ENCODE results near the gene PTGER4.
"Not testable (repeated sequence)": the region's sequence is repeated elsewhere in the genome, so short reads cannot be mapped to it uniquely, and the experiment has no call there.

PTGER4 gene

GRCh38 chr5:40694433-40694832 lies 14.7 kb downstream of the PTGER4 start:
- no peak for DNase-seq

DNA sequence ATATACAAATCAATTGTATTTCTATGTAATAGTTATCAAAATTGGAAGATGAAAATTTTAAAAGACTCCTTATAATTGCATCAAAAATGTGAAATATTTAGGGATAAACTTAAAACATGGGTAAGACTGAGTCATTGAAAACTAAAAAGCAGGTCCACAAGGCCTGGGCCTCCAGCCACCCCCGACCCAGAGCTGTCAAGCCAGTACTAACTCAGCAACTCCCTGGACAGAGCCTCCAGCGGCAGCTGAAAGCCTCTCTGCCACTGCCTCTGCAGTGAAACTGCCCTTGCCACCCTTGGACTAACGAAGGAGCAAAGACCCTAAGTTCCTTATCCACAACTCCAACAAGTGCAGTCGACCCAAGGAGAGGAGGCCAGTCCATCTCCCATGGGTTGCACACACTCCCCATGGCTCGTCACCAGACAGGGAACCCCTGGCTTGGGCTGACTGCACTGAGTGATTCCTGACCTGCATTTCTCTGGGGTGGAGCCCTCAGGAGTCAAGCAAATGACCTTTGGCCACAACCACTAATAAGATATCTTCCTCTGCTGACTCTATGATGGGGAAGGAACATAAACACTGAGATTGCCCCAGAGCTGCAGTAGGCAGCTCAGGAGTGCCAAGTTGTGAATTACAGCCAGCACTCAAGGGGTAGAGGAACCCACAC lies 20.5 kb downstream of the PTGER4 start:
- DNase-seq: no peak

GRCh38 chr5:40702027-40702426 lies 22.3 kb downstream of the PTGER4 start:
- DNase-seq: not testable (repeated sequence)

DNA sequence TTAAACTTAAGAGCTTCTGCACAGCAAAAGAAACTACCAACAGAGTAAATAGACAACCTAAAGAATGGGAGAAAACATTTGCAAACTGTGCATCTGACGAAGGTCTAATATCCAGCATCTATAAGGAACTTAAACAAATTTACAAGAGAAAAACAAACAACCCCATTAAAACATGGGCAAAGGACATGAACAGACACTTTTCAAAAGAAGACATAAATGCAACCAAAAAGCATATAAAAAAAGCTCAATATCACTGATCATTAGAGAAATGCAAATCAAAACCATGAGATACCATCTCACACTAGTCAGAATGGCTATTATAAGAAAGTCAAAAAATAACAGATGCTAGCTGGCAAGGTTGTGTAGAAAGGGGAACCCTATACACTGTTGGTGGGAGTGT lies 25.8 kb downstream of the PTGER4 start:
- DNase-seq: not testable (repeated sequence)

- DNase-seq: not testable (repeated sequence)
Measured at GRCh38 chr5:40710575-40710974, 30.9 kb downstream of the PTGER4 start.

DNA sequence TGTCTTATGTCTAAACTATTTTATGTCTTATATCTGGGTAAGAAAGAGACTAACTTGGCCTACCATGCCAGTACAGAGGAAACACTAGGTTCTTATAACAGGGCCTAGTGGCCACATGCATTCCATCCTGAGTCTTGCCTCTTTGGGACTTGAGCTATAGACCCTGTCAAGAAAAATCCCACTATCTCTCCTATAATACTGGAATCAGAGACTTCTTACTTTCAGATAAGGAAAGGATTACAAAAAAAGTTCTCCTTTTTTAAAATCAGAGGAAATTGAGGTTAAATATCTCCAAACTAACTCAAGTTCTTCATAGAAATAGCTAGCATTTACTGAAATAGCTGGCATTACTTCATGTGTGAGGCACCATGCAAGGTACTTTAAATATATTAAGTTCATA lies 34.3 kb downstream of the PTGER4 start:
- DNase-seq: no peak

- no peak for DNase-seq
Measured at GRCh38 chr5:40716000-40716399, 36.3 kb downstream of the PTGER4 start.

DNA sequence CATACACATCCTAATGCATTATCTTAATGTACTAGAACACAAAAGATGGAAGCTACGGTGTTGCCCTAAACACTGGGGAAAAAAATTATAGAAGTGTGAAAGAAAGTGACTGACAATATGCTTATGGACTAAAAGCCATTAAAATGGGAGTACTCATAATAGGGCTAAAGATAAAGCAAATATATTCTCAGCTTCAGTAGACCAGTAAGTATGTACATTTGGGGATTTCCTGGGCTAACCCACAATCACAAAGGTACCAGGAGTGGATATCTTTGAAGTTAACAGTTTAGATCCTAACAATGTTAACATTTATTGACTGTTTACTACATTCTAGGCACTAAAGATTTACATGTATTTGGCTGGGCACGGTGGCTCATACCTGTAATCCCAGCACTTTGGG lies 36.9 kb downstream of the PTGER4 start:
- DNase-seq: no peak

DNA sequence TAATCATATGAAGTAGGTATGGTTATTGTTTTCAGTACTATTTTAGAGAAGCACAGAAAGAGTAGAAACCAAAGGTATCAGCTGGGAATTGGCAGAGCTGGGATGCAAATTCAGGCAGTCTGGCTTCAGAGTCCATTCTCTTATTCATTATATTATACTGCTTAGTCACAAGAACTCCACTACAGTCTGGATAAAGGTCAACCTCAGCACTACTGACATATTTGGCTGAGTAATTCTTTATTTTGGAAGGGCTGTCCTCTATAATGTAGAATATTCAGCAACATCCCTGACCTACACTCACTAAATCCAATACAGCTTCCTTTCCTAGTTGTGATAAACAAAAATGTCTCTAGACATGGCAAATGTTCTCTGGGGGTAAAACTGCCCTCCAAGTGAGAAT lies 37.6 kb downstream of the PTGER4 start:
- no peak for DNase-seq

GRCh38 chr5:40720069-40720468 lies 40.4 kb downstream of the PTGER4 start:
- DNase-seq: no peak

DNA sequence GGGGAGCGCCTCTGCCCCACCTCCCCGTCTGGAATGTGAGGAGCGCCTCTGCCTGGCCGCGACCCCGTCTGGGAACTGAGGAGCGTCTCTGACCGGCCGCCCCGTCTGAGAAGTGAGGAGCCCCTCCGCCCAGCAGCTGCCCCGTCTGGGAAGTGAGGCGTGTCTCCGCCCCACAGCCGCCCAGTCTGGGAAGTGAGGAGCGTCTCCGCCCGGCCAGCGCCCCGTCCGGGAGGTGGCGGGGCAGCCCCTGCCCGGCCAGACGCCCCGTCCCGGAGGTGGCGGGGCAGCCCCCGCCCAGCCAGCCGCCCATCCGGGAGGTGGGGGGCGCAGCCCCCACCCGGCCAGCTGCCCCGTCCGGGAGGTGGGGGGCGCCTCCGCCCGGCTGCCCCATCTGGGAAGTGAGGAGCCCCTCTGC lies 42.8 kb downstream of the PTGER4 start:
- not testable (repeated sequence) for DNase-seq

GRCh38 chr5:40733434-40733833 lies 53.7 kb downstream of the PTGER4 start:
- DNase-seq: peak; percentile 3

DNA sequence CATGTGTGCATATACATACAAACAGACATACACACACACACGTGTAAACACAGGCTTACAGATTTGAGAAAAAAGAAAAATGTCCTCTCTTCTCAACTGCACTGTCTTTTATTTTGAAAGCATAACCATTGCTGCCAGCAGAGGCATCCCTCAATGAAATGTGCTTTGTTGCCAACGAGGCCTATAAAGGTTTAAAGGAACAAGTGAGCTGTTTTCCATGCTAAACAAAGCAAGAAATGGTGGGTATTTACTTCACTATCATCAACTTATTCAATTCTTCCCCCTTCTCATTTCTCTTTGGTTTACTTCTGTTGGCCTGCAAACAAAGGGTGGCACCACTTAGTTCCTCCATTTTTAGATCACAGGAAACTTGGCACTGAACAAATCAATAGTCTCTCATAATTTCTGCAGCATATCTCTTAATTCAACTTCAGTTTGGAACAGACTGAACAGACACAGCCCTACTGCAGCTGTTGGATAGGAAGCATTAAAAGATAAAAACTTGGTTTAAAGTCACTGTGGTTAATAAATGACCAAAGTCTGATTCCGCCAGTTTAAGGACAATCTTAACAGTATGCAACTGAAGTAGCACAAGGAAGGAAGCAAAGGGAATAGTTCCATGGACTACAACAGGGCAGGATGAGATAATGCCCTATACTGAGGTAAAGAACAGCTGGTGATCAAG lies 54.3 kb downstream of the PTGER4 start:
- no peak for DNase-seq

GRCh38 chr5:40734986-40735385 lies 55.3 kb downstream of the PTGER4 start:
- DNase-seq: no peak

DNA sequence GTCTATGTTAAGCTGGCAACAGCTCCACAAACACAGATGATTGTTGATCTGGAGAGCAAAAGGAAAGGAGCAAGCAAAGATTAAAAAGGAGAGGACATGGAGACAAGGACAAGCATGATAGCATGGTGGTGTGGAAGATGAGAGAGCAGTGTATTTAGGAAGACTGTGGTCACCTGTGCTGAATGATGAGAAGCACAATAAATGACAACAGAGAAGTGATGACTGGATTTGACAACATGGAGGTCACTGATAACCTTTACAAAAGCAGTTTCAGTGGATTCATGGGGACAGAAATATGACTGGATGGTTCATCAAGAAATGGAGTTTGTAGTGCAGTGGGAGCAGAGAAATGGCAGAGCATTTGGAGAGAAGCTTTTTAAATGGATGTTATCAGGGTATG lies 55.9 kb downstream of the PTGER4 start:
- no peak for DNase-seq

DNA sequence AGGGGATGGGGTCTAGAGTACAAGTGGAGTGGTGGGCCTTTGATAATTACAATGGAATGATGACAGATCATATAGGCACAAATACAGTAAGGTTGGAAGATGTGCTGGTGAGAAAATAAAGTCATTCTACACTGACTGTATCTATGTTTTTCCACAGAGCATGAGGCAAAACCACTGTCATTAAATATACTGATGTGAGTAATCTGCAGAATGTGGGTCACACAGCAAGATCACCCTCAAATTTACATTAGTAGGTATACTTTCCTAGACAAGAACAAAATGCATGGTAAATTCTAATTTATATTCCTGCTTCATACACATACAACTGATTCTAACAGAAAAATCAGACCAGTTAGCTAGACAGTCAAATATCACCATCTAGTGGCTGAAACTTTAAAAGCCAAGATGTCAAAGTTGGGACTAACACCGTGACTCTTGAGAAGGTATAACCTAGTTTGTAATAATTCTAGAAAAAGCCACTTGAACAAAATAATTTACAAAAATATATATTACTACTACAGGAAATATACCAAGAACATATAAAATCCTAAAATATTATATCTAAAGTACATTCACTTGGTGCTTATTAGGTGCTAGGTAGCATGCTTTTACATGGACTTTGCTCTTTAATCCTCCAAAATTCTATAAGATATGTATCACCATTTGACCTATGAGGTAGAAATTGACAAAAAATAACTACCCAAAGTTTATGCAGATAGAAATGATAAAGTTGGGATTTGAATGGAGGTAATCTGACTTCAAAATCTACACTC lies 56.6 kb downstream of the PTGER4 start:
- DNase-seq: no peak

- no peak for DNase-seq
Measured at GRCh38 chr5:40738502-40738901, 58.8 kb downstream of the PTGER4 start.

Data from GF-D8 (cell line).